Measurements from ENCODE around the gene TPSD1. TPM values are rescaled to one million over a fixed set of nuclear protein-coding genes. Genes with fewer than 3 reads are reported as not detected.

The TPSD1 gene
- total and polyA plus RNA-seq, 2 experiments from 2014 or later: not detected

GRCh38 chr16:1301562-1301961, 45.7 kb downstream of the TPSD1 start:
- Histone ChIP-seq H3K27ac (no peak overlapping the region), H3K79me2 (no peaks in the 10 kb centered on the region), H4K20me1 (ENCODE audit: insufficient read depth, poor library complexity, severe bottlenecking) (no peaks in the 10 kb centered on the region), H3K9me2 (replicated peaks; ENCODE audit: insufficient read depth) (no peaks in the 10 kb centered on the region), H3K4me3 (no peak overlapping the region), H2AFZ (no peak overlapping the region), H3K36me3 (replicated peaks; ENCODE audit: insufficient read depth, low read depth) (no peaks in the 10 kb centered on the region), H3K9me3 (ENCODE audit: low read depth) (no peaks in the 10 kb centered on the region), H3K27me3 (no peaks in the 10 kb centered on the region), H3K4me2 (no peak overlapping the region), H3K4me1 (ENCODE audit: insufficient read depth) (peaks cover 14% of the 10 kb centered on the region)
- no peak for DNase-seq (ENCODE audit: low spot score)
- TF ChIP-seq CTCF (IDR thresholded peaks at IDR 0.05; ENCODE audit: poor library complexity): no peak
- TF ChIP-seq EZH2phosphoT487 (IDR thresholded peaks at IDR 0.05; ENCODE audit: low read depth, severe bottlenecking, unreplicated experiment): no peak
- TF ChIP-seq EZH2 (IDR thresholded peaks at IDR 0.05; ENCODE audit: borderline replicate concordance): no peak
- 93% methylated on average over 12 of the region's 12 CpGs for WGBS (ENCODE audit: low lambda C conversion rate, missing lambda C conversion rate)

- 81% methylated on average over 12 of the region's 12 CpGs for WGBS (ENCODE audit: low lambda C conversion rate, missing lambda C conversion rate)
- DNase-seq (ENCODE audit: low spot score): no peak
- Histone ChIP-seq H4K20me1 (ENCODE audit: insufficient read depth, poor library complexity, severe bottlenecking) (peaks cover 10% of the 10 kb centered on the region), H3K27ac (no peak overlapping the region), H3K27me3 (no peaks in the 10 kb centered on the region), H3K9me3 (ENCODE audit: low read depth) (no peaks in the 10 kb centered on the region), H3K36me3 (replicated peaks; ENCODE audit: insufficient read depth, low read depth) (no peaks in the 10 kb centered on the region), H3K4me1 (ENCODE audit: insufficient read depth) (peaks cover 5% of the 10 kb centered on the region), H3K4me2 (no peak overlapping the region), H3K9me2 (replicated peaks; ENCODE audit: insufficient read depth) (no peaks in the 10 kb centered on the region), H3K4me3 (no peak overlapping the region), H3K79me2 (peaks cover 10% of the 10 kb centered on the region), H2AFZ (no peak overlapping the region)
- TF ChIP-seq EZH2phosphoT487 (IDR thresholded peaks at IDR 0.05; ENCODE audit: low read depth, severe bottlenecking, unreplicated experiment) (no peak), EZH2 (IDR thresholded peaks at IDR 0.05; ENCODE audit: borderline replicate concordance) (no peak), CTCF (IDR thresholded peaks at IDR 0.05; ENCODE audit: poor library complexity) (no peak)
Observed at GRCh38 chr16:1305823-1306222, 50.0 kb downstream of the TPSD1 start.

GRCh38 chr16:1306334-1306733, 50.5 kb downstream of the TPSD1 start:
- H3K9me3 ChIP-seq (ENCODE audit: low read depth): no peaks in the 10 kb centered on the region
- H3K79me2 ChIP-seq: peaks cover 15% of the 10 kb centered on the region
- no peak overlapping the region for H3K4me3 ChIP-seq
- peaks cover 15% of the 10 kb centered on the region for H4K20me1 ChIP-seq (ENCODE audit: insufficient read depth, poor library complexity, severe bottlenecking)
- WGBS (ENCODE audit: low lambda C conversion rate, missing lambda C conversion rate): 68% methylated on average over 4 of the region's 4 CpGs
- DNase-seq (ENCODE audit: low spot score): no peak
- no peak overlapping the region for H3K4me2 ChIP-seq
- H2AFZ ChIP-seq: no peak overlapping the region
- no peaks in the 10 kb centered on the region for H3K9me2 ChIP-seq (replicated peaks; ENCODE audit: insufficient read depth)
- H3K27ac ChIP-seq: no peak overlapping the region
- peaks cover 9% of the 10 kb centered on the region for H3K4me1 ChIP-seq (ENCODE audit: insufficient read depth)
- no peaks in the 10 kb centered on the region for H3K36me3 ChIP-seq (replicated peaks; ENCODE audit: insufficient read depth, low read depth)
- TF ChIP-seq CTCF (IDR thresholded peaks at IDR 0.05; ENCODE audit: poor library complexity) (no peak), EZH2 (IDR thresholded peaks at IDR 0.05; ENCODE audit: borderline replicate concordance) (no peak), EZH2phosphoT487 (IDR thresholded peaks at IDR 0.05; ENCODE audit: low read depth, severe bottlenecking, unreplicated experiment) (no peak)
- H3K27me3 ChIP-seq: no peaks in the 10 kb centered on the region
